Measurements from ENCODE around the gene KCNQ4.

KCNQ4 gene

GRCh38 chr1:40783001-40783905 is at the start of gene KCNQ4:
Gene KCNQ4 (plus strand): TSS chr1:40783787. CDS start chr1:40784094, 307 bp downstream.
- no peak for DNase-seq (ENCODE audit: extremely low spot score, insufficient read length, low read depth)
- no peak for FAIRE-seq

- DNase-seq (ENCODE audit: extremely low spot score, insufficient read length, low read depth): no peak
- FAIRE-seq: no peak
Observed at GRCh38 chr1:40734882-40735628, 48.5 kb upstream of the KCNQ4 start.

DNA sequence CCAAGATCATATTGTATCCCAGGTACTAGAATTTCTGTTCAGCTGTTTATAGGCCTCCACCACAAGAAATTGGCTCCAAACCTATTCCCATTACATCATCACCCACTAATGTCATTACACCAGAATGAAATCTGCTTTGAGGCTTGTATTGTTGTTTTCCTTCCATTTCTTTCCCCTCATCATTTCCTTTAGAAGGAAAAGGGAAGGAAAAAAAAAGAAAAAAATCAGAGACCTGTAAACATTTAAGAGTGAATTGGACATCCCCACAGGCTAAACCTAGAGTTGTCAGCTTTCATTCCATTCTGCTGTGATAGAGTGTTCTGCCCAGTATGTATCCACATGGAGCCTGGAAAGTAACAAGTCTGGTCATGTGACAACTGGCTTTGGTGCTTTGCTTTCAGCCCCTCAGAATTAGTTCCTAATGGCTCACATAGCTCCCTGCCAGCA is 47.5 kb upstream of the KCNQ4 start:
- no peak for FAIRE-seq
- no peak for DNase-seq (ENCODE audit: extremely low spot score, insufficient read length, low read depth)

- DNase-seq (ENCODE audit: extremely low spot score, insufficient read length, low read depth) (no peak), FAIRE-seq (no peak)
Observed at GRCh38 chr1:40738831-40739230, 44.8 kb upstream of the KCNQ4 start.

- FAIRE-seq (no peak), DNase-seq (ENCODE audit: extremely low spot score, insufficient read length, low read depth) (no peak)
Observed at GRCh38 chr1:40739455-40740008, 44.1 kb upstream of the KCNQ4 start.

- no peak for DNase-seq (ENCODE audit: extremely low spot score, insufficient read length, low read depth)
- FAIRE-seq: no peak
Observed at GRCh38 chr1:40740039-40740996, 43.3 kb upstream of the KCNQ4 start.

DNA sequence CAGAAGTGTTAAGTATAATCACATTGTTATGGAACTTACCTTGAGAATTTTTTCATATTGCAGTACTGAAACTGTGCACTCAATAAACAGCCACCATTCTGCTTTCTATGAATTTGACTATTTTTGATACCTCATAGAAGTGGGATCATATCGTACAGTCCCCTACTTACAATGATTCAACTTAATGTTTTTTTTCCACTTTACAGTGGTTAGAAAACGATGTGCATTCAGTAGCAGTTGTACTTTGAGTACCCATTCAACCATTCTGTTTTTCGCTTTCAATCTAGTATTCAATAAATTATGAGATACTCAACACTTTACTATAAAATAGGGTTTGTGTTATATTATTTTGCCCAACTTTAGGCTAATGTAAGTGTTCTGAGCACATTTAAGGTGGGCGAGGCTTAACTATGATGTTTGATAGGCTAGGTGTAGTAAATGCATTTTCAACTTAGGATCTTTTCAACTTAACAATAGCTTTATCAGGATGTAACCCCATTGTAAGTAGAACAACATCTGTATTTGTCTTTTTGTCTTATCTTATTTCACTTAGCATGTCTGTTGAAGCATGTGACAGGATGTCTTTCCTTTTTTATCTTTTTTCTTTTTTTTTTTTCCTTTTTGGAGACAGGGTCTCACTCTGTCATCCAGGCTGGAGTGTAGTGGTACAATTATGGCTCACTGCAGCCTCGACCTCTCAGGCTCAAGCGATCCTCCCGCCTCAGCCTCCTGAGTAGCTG is 42.4 kb upstream of the KCNQ4 start:
- no peak for FAIRE-seq
- no peak for DNase-seq (ENCODE audit: extremely low spot score, insufficient read length, low read depth)

- peak; percentile 76 for FAIRE-seq
- DNase-seq (ENCODE audit: extremely low spot score, insufficient read length, low read depth): no peak
Observed at GRCh38 chr1:40742363-40743061, 41.1 kb upstream of the KCNQ4 start.

DNA sequence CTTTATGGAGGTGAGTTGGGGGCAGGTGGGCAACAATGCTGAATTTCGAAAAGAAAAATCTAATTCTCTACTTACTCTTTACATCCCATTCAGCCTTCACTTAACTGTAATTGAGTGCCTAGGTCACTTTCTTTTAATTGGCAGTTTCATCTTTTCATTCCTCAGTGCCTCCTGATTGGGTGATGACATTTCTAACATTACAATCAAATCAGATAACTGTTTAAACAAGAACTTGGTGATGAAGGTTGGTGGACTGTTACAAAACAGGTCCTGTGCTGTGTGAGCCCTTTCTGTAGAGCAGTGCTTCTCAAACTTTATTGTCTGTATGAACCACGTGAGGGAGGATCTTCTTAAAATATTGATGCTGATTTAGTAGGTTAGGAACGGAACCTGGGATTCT is 40.1 kb upstream of the KCNQ4 start:
- no peak for FAIRE-seq
- DNase-seq (ENCODE audit: extremely low spot score, insufficient read length, low read depth): no peak

DNA sequence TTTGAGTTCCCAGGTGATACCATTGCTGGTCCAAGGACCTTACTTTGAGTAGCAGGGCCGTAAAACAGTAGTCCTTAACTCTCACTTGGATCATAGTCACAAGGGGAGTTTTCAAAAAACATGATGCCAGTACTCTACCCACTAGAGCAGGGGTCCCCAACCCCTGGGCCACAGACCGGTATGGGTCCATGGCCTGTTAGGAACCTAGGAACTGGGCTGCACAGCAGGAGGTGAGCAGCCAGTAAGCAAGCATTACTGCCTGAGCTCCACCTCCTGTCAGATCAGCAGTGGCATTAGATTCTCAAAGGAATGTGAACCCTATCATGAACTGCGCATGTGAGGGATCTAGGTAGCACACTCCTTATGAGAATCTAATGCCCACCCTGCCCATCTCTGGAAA is 39.7 kb upstream of the KCNQ4 start:
- no peak for FAIRE-seq
- no peak for DNase-seq (ENCODE audit: extremely low spot score, insufficient read length, low read depth)

DNA sequence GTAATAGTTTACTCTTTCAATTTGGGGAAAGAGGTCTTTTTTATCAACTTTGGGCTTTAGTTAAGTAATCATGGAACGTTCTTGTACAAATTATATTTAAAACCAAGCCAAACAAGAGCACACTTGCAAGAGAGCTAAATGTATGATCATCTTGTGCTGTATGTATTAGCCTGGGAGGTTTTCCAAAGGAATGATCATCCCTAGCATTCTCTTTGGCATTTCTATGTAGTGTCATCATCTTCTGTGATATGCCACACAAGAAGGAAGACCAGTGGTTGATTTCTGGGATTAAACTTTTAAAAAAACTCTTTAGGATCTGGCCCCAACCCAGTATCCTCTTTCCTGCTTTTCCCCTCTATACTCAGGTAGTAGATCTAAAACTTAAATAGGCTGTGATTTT is 38.4 kb upstream of the KCNQ4 start:
- DNase-seq (ENCODE audit: extremely low spot score, insufficient read length, low read depth) (no peak), FAIRE-seq (no peak)

- DNase-seq (ENCODE audit: extremely low spot score, insufficient read length, low read depth) (no peak), FAIRE-seq (no peak)
Observed at GRCh38 chr1:40746344-40747090, 37.1 kb upstream of the KCNQ4 start.

GRCh38 chr1:40748841-40749718 is 34.5 kb upstream of the KCNQ4 start:
- FAIRE-seq: no peak
- no peak for DNase-seq (ENCODE audit: extremely low spot score, insufficient read length, low read depth)

DNA sequence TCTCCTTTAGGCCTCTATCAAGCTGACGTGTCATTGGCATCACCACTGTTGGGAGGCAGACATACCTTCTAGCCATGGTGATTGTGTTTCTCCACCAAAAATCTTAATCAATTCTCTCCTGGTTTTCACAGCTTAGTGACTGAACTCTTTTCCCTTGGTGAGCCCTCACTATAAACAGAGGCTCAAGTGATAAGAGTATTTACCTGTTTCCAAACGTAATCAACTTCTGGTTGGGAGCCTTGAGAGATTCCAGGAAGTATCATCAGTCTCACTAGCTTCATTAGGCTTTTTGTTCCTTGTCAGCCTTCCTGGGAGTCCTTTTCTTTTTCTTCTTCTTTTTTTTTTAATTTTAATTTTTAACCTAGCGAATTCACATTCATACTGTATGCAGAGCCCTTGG is 33.8 kb upstream of the KCNQ4 start:
- no peak for FAIRE-seq
- DNase-seq (ENCODE audit: extremely low spot score, insufficient read length, low read depth): no peak

GRCh38 chr1:40750451-40750908 is 33.1 kb upstream of the KCNQ4 start:
- FAIRE-seq (peak; percentile 21), DNase-seq (ENCODE audit: extremely low spot score, insufficient read length, low read depth) (no peak)

DNA sequence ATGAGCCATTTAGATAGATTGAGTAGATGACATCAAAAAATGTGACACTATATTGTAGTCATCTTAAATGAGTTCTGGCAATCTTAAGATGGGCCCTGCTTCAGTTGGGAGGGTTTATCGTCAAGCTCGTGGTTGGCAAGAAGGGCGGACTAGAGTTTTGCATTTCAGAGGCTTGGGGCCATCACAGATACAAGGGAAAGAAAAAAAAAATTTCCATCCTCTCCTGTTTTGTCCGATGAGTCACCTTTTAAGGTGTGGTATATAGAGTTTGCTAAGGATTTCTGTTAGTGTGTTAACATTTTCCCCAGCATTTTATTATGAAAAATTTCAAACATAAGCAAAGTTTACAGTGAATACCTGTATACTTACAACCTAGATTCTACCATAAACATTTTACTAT is 31.8 kb upstream of the KCNQ4 start:
- peak; percentile 50 for FAIRE-seq
- DNase-seq (ENCODE audit: extremely low spot score, insufficient read length, low read depth): no peak

Measured in GM18507 (cell line).